Nephron progenitor cell (in vitro differentiated cells): ENCODE results near the gene IDE.
A peak's percentile ranks its signal among the peaks of the same experiment; 100 is the strongest.
"Not testable (repeated sequence)": the region's sequence is repeated elsewhere in the genome, so short reads cannot be mapped to it uniquely, and the experiment has no call there.

ENCODE experiments used
- DNase-seq: peaks from one replicate; pipeline ENCODE4 v3.0.0; 2021
- H3K27ac Mint-ChIP-seq: 2 replicates; pipeline ENCODE4 v1.8.0; 2021; ENCODE audit warnings: mild to moderate bottlenecking, moderate library complexity, mixed read lengths
- H3K27me3 Mint-ChIP-seq: 2 replicates; pipeline ENCODE4 v1.8.0; 2021; ENCODE audit warnings: mild to moderate bottlenecking, low read depth, mixed read lengths; ENCODE audit not compliant: poor library complexity
- H3K36me3 Mint-ChIP-seq: 2 replicates; pipeline ENCODE4 v1.8.0; 2021; ENCODE audit warnings: low read depth, mixed read lengths
- H3K4me1 Mint-ChIP-seq: 2 replicates; pipeline ENCODE4 v1.8.0; 2021; ENCODE audit warnings: mixed read lengths
- H3K4me3 Mint-ChIP-seq: 2 replicates; pipeline ENCODE4 v1.8.0; 2021; ENCODE audit warnings: mild to moderate bottlenecking, moderate library complexity, mixed read lengths
- H3K9me3 Mint-ChIP-seq: 2 replicates; pipeline ENCODE4 v1.8.0; 2021; ENCODE audit warnings: mild to moderate bottlenecking, moderate library complexity, mixed read lengths
- CTCF ChIP-seq: fragments of 200-600 bp; sonication (generic); IDR thresholded peaks from 2 replicates; pipeline ENCODE4 v1.5.0; 2021; ENCODE audit warnings: antibody characterized with exemption

IDE gene

GRCh38 chr10:92452313-92452712 lies 121.6 kb downstream of the IDE start:
- H3K27ac Mint-ChIP-seq = peak overlapping the region; percentile 30
- no peak overlapping the region for H3K4me3 Mint-ChIP-seq
- TF ChIP-seq CTCF = no peak
- H3K27me3 Mint-ChIP-seq = no peaks in the 10 kb centered on the region
- no peaks in the 10 kb centered on the region for H3K9me3 Mint-ChIP-seq
- DNase-seq = no peak
- H3K4me1 Mint-ChIP-seq = peaks cover 18% of the 10 kb centered on the region
- H3K36me3 Mint-ChIP-seq = peaks cover 36% of the 10 kb centered on the region

- TF ChIP-seq CTCF = no peak
- H3K27ac Mint-ChIP-seq = peak overlapping the region; percentile 69
- no peaks in the 10 kb centered on the region for H3K27me3 Mint-ChIP-seq
- no peaks in the 10 kb centered on the region for H3K9me3 Mint-ChIP-seq
- H3K36me3 Mint-ChIP-seq = peaks cover 36% of the 10 kb centered on the region
- no peak overlapping the region for H3K4me3 Mint-ChIP-seq
- H3K4me1 Mint-ChIP-seq = peaks cover 18% of the 10 kb centered on the region
- DNase-seq = peak; percentile 9
Measured at GRCh38 chr10:92451431-92451830, 122.5 kb downstream of the IDE start.

GRCh38 chr10:92450896-92451295 lies 123.0 kb downstream of the IDE start:
- Mint-ChIP-seq H3K27ac (no peak overlapping the region), H3K9me3 (no peaks in the 10 kb centered on the region), H3K4me1 (peaks cover 18% of the 10 kb centered on the region), H3K4me3 (no peak overlapping the region), H3K27me3 (no peaks in the 10 kb centered on the region), H3K36me3 (peaks cover 36% of the 10 kb centered on the region)
- DNase-seq = no peak
- no peak for TF ChIP-seq CTCF

- no peaks in the 10 kb centered on the region for H3K4me1 Mint-ChIP-seq
Measured at GRCh38 chr10:92440578-92440977, 133.3 kb downstream of the IDE start.

GRCh38 chr10:92438220-92438619 lies 135.7 kb downstream of the IDE start:
- Mint-ChIP-seq H3K27me3 (no peaks in the 10 kb centered on the region), H3K9me3 (no peaks in the 10 kb centered on the region), H3K27ac (no peak overlapping the region), H3K36me3 (no peaks in the 10 kb centered on the region), H3K4me3 (no peak overlapping the region), H3K4me1 (no peaks in the 10 kb centered on the region)
- TF ChIP-seq CTCF = no peak
- no peak for DNase-seq

More at GRCh38 chr10:92440578-92440977, 133.3 kb downstream of the IDE start:
- H3K36me3 Mint-ChIP-seq = peaks cover 5% of the 10 kb centered on the region
- H3K27ac Mint-ChIP-seq = no peak overlapping the region
- no peak for DNase-seq
- no peaks in the 10 kb centered on the region for H3K27me3 Mint-ChIP-seq
- TF ChIP-seq CTCF = no peak
- no peak overlapping the region for H3K4me3 Mint-ChIP-seq
- no peaks in the 10 kb centered on the region for H3K9me3 Mint-ChIP-seq

GRCh38 chr10:92436611-92437010 lies 137.3 kb downstream of the IDE start:
- no peak for TF ChIP-seq CTCF
- H3K9me3 Mint-ChIP-seq = no peaks in the 10 kb centered on the region
- H3K27ac Mint-ChIP-seq = no peak overlapping the region
- H3K36me3 Mint-ChIP-seq = no peaks in the 10 kb centered on the region
- DNase-seq = no peak
- no peaks in the 10 kb centered on the region for H3K27me3 Mint-ChIP-seq
- H3K4me3 Mint-ChIP-seq = no peak overlapping the region
- H3K4me1 Mint-ChIP-seq = no peaks in the 10 kb centered on the region

GRCh38 chr10:92436065-92436464 lies 137.8 kb downstream of the IDE start:
- not testable (repeated sequence) for H3K36me3 Mint-ChIP-seq, DNase-seq, H3K4me1 Mint-ChIP-seq, H3K4me3 Mint-ChIP-seq, H3K27me3 Mint-ChIP-seq, H3K9me3 Mint-ChIP-seq
- H3K27ac Mint-ChIP-seq = peak overlapping the region; percentile 8
